ENCODE data around the gene BBX. TPM values are rescaled to one million over a fixed set of nuclear protein-coding genes. Genes with fewer than 3 reads are reported as not detected.

The BBX gene
- total RNA-seq, 6 donors from 2014 or later, result 35.0 to 65.0 (median 42.8) TPM

DNA sequence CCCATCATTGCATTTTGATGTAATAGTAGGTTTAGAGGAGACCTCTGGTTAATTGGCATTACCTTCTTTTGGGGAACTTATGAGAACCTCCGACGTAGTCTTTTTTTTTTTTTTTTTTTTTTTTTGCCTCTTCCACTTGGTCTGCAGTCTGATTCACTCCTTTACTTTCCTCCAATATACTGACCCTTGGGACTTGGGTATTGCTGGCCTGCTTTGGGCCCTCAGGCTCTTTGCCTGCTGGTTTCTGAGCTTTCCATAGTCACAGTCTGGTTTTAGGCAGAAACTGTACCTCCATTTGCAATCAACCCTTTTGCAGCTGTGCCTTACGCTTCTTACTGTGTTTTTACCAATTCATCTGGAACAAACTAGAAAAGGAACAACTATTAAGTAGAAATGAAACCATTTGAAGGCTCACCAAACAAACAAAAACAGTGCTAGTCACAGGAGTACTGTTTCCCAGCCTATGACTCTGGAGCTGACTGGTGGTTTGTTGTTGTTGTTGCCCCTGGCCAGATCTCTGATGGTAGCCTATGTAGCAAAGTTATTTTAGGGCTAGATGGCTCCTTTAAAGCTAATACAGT, 272.8 kb downstream of the BBX start:
- no peak overlapping the region for H3K4me3 ChIP-seq
- peaks cover 0 to 26% (median 12%) of the 10 kb centered on the region in 4 donors for H3K36me3 ChIP-seq
- TF ChIP-seq EP300 (IDR thresholded peaks at IDR 0.05) (no peak), POLR2AphosphoS5 (IDR thresholded peaks at IDR 0.05) (no peak), POLR2A (IDR thresholded peaks at IDR 0.05) (no peak)
- TF ChIP-seq, protein P1, sequence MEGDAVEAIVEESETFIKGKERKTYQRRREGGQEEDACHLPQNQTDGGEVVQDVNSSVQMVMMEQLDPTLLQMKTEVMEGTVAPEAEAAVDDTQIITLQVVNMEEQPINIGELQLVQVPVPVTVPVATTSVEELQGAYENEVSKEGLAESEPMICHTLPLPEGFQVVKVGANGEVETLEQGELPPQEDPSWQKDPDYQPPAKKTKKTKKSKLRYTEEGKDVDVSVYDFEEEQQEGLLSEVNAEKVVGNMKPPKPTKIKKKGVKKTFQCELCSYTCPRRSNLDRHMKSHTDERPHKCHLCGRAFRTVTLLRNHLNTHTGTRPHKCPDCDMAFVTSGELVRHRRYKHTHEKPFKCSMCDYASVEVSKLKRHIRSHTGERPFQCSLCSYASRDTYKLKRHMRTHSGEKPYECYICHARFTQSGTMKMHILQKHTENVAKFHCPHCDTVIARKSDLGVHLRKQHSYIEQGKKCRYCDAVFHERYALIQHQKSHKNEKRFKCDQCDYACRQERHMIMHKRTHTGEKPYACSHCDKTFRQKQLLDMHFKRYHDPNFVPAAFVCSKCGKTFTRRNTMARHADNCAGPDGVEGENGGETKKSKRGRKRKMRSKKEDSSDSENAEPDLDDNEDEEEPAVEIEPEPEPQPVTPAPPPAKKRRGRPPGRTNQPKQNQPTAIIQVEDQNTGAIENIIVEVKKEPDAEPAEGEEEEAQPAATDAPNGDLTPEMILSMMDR (IDR thresholded peaks at IDR 0.05), result no peak
- ATAC-seq (ENCODE audit: low FRiP score in 2 of 2), result peak in 1 of 2 donors; percentile 62
- H3K27me3 ChIP-seq, result no peaks in the 10 kb centered on the region
- no peak overlapping the region for H3K27ac ChIP-seq
- peaks cover 6 to 15% (median 10%) of the 10 kb centered on the region in 4 donors for H3K4me1 ChIP-seq
- no peaks in the 10 kb centered on the region for H3K9me3 ChIP-seq
- WGBS, 2 donors, result 95 to 97% methylated on average over 3 of the region's 3 CpGs
- no peak for DNase-seq

DNA sequence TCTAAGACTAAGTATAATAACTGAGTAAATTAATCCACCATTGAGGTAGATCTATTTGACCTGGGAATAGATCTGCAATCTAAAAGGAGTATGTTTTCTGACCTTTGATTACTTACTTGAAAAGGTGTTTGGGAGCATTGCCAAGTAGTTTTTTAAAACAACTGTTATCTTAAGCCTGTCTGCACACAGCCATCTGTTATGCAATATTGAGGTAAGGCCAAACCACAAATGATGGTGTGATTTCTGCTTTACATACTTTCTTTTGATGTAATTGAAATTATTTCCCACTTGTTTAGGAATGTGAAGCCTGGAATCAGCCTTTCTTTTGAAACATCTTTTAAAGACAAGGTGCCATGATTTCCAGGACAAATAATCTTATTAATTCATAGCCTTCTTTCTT, 274.0 kb downstream of the BBX start:
- no peak overlapping the region for H3K27ac ChIP-seq
- H3K9me3 ChIP-seq, result no peaks in the 10 kb centered on the region
- H3K27me3 ChIP-seq, result no peaks in the 10 kb centered on the region
- H3K36me3 ChIP-seq, result peaks cover 10 to 28% (median 17%) of the 10 kb centered on the region in 4 donors
- DNase-seq (no peak), ATAC-seq (ENCODE audit: low FRiP score in 2 of 2) (no peak)
- TF ChIP-seq EP300 (IDR thresholded peaks at IDR 0.05) (no peak), POLR2AphosphoS5 (IDR thresholded peaks at IDR 0.05) (no peak), POLR2A (IDR thresholded peaks at IDR 0.05) (no peak)
- TF ChIP-seq, protein P1 (IDR thresholded peaks at IDR 0.05), result no peak
- no peak overlapping the region for H3K4me3 ChIP-seq
- peaks cover 6 to 15% (median 10%) of the 10 kb centered on the region in 4 donors for H3K4me1 ChIP-seq

DNA sequence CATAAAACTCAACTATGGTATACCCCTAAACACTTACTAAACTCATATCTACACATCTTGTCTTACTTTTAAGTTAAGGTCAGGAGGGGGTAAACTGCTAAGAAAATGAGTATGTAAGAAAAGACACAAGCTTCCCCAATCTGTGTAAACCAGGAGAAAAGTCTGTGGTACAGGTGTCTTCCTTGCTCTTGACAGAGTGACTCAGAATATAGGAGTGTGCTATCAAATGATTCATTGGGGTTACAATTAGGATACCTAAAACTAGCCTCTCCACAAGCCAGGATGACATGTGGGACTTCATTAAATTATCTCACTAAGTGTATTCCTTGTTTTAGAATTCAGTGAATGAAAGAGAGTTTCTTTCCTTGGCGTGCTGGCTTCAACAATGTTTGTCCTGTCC, 274.8 kb downstream of the BBX start:
- Histone ChIP-seq H3K36me3 (peaks cover 17 to 36% (median 24%) of the 10 kb centered on the region in 4 donors), H3K27me3 (no peaks in the 10 kb centered on the region), H3K9me3 (no peaks in the 10 kb centered on the region), H3K4me3 (no peak overlapping the region), H3K27ac (no peak overlapping the region), H3K4me1 (peaks cover 6 to 15% (median 10%) of the 10 kb centered on the region in 4 donors)
- no peak for ATAC-seq (ENCODE audit: low FRiP score in 2 of 2)
- no peak for DNase-seq
- TF ChIP-seq, protein P1 (IDR thresholded peaks at IDR 0.05), result no peak
- TF ChIP-seq POLR2A (IDR thresholded peaks at IDR 0.05), result no peak
- no peak for TF ChIP-seq POLR2AphosphoS5 (IDR thresholded peaks at IDR 0.05)
- TF ChIP-seq EP300 (IDR thresholded peaks at IDR 0.05), result no peak
- WGBS, 2 donors, result 100% methylated on average over 1 of the region's 1 CpG

DNA sequence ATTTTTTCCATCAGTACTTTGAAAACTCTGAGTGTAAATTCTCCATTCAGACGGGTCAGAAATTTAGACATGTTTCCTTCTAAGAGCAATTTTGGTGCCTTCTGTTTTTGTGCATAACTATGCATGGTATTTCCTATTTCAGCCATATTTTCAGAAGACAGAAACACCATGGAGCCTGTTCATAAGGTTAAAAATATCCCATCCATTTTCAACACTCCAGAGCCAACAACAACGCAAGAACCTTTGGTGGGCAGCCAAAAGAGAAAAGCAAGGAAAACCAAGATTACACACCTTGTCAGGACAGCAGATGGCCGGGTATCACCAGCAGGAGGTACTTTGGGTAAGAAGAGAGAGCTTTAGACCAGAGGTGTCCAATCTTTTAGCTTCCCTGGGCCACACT, 275.6 kb downstream of the BBX start:
- H3K27ac ChIP-seq, result no peak overlapping the region
- TF ChIP-seq, protein P1 (IDR thresholded peaks at IDR 0.05), result no peak
- TF ChIP-seq EP300 (IDR thresholded peaks at IDR 0.05) (no peak), POLR2AphosphoS5 (IDR thresholded peaks at IDR 0.05) (no peak), POLR2A (IDR thresholded peaks at IDR 0.05) (no peak)
- peaks cover 19 to 38% (median 27%) of the 10 kb centered on the region in 4 donors for H3K36me3 ChIP-seq
- H3K4me1 ChIP-seq, result peaks cover 6 to 15% (median 10%) of the 10 kb centered on the region in 4 donors
- 81 to 82% methylated on average over 3 of the region's 3 CpGs for WGBS, 2 donors
- H3K9me3 ChIP-seq, result no peaks in the 10 kb centered on the region
- no peaks in the 10 kb centered on the region for H3K27me3 ChIP-seq
- H3K4me3 ChIP-seq, result no peak overlapping the region
- no peak for ATAC-seq (ENCODE audit: low FRiP score in 2 of 2)
- no peak for DNase-seq

DNA sequence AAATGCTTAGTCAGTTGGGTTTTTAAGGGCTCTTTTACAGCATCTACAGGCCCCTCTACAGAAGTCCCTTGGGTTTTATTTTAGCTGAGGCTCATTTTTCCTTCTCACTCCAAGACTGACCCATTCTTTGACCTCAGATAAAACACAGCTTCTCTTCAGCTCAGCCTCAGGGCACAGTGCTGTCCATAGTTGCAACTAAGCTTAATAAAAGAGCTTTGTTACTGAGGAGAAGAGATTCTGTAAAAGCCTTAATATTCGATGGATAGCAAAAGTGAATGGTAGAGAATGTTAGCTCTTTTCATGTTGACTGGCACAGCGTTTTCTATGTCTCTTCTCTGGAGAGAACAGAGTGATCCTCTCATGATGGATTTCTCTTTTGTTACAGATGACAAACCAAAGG, 277.9 kb downstream of the BBX start:
- TF ChIP-seq EP300 (IDR thresholded peaks at IDR 0.05) (no peak), POLR2A (IDR thresholded peaks at IDR 0.05) (no peak), POLR2AphosphoS5 (IDR thresholded peaks at IDR 0.05) (no peak)
- TF ChIP-seq, protein P1 (IDR thresholded peaks at IDR 0.05), result no peak
- peaks cover 24 to 55% (median 33%) of the 10 kb centered on the region in 4 donors for H3K36me3 ChIP-seq

More for the DNA sequence above, 277.9 kb downstream of the BBX start:
- ATAC-seq (ENCODE audit: low FRiP score in 2 of 2), result no peak
- Histone ChIP-seq H3K4me1 (peaks cover 6 to 15% (median 10%) of the 10 kb centered on the region in 4 donors), H3K4me3 (no peak overlapping the region), H3K27ac (no peak overlapping the region), H3K27me3 (no peaks in the 10 kb centered on the region), H3K9me3 (no peaks in the 10 kb centered on the region)
- WGBS, 2 donors, result 75 to 82% methylated on average over 2 of the region's 2 CpGs
- DNase-seq, result no peak

Measured in upper lobe of left lung (tissue), 6 donors.